ENCODE measurements around the gene NODAL. TPM values are rescaled to one million over a fixed set of nuclear protein-coding genes. Genes with fewer than 3 reads are reported as not detected.

NODAL gene
- total RNA-seq, 1 experiment from 2014 or later, result 57.0 TPM

DNA sequence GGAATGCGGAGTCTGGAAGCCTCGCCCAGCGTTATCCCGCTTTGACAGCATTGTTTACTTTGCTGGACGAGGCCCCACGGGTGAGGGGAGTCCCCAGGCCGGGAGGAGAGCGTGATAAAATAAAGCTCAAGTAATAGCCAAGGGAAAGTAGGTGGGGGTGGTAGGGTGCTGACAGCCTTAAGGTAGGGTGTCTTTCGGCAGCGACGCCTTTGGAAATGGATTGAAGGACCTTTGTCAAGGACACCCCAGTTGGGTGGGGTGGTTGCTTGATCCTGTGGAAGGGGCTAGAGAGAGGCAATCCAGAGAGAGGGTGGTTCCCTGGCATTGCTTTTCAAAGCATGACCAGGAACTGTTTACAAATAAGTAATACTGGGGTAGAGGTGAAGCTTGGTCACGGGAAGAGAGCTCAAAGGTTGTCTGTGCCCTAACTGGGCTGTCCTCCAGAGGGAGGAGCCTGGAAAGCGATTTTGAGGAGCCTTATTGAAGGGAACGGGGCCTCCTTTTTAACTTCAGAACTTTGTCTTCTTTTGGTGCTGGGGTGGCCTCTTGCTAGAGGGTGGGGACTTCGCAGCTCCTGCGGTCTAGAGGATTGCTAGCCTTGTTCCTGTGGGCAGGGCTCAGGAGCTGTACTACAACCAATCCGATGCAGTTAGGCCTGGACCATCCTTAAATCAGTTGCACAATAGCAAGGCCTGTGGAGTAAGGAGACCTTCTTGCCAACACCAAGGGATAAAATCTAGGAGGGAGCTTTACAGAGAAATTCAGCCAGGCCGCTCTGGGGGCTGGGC, 36.2 kb downstream of the NODAL start:
- Mint-ChIP-seq H3K27me3 (ENCODE audit: low read depth) (no peaks in the 10 kb centered on the region), H3K27ac (peak overlapping the region; percentile 95), H3K4me1 (peaks cover 43% of the 10 kb centered on the region), H3K36me3 (peaks cover 34% of the 10 kb centered on the region), H3K9me3 (peaks cover 8% of the 10 kb centered on the region), H3K4me3 (peak overlapping the region; percentile 90)
- TF ChIP-seq, protein P1, sequence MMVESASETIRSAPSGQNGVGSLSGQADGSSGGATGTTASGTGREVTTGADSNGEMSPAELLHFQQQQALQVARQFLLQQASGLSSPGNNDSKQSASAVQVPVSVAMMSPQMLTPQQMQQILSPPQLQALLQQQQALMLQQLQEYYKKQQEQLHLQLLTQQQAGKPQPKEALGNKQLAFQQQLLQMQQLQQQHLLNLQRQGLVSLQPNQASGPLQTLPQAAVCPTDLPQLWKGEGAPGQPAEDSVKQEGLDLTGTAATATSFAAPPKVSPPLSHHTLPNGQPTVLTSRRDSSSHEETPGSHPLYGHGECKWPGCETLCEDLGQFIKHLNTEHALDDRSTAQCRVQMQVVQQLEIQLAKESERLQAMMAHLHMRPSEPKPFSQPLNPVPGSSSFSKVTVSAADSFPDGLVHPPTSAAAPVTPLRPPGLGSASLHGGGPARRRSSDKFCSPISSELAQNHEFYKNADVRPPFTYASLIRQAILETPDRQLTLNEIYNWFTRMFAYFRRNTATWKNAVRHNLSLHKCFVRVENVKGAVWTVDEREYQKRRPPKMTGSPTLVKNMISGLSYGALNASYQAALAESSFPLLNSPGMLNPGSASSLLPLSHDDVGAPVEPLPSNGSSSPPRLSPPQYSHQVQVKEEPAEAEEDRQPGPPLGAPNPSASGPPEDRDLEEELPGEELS (CRISPR knock-in tag; IDR thresholded peaks at IDR 0.05), result no peak
- TF ChIP-seq SP1 (CRISPR knock-in tag; conservative IDR thresholded peaks at IDR 0.05), result no peak
- TF ChIP-seq GABPB1 (CRISPR knock-in tag; IDR thresholded peaks at IDR 0.05), result 0 out of 2 replicates have a peak, but pooled peaks have one; percentile 24
- POLR2A ChIA-PET, result interaction anchor here (1.0 kb wide), 1 partner anchor 55 kb away, joined by 3 read pairs; no protein-coding TSS in a partner anchor
- peak; percentile 41 for ATAC-seq
- no peak for DNase-seq (ENCODE audit: low spot score)
- CTCF ChIA-PET, result interaction anchor here (0.5 to 3.9 kb wide), 9 partner anchors 16 to 184 kb away, joined by 3 to 36 read pairs (median 5); no protein-coding TSS in a partner anchor

DNA sequence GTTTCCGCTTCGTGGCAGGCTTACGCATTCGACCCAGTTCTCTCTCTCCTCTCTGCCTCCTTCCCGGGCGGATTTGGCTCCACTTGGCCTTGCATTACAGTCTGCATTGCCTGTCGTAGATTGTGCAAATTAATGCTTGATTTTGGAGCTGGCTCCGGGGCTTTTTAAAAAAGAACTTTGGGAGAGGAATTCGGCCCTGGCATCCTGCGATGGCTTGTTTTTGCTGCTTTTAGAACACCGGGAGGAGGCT, 36.8 kb downstream of the NODAL start:
- Mint-ChIP-seq H3K36me3 (peaks cover 32% of the 10 kb centered on the region), H3K4me1 (peaks cover 40% of the 10 kb centered on the region), H3K9me3 (peaks cover 8% of the 10 kb centered on the region), H3K27me3 (ENCODE audit: low read depth) (no peaks in the 10 kb centered on the region), H3K4me3 (peak overlapping the region; percentile 90), H3K27ac (peak overlapping the region; percentile 95)
- ChIA-PET POLR2A (no interaction called here), CTCF (interaction anchor here (0.5 to 3.9 kb wide), 11 partner anchors 11 to 183 kb away, joined by 3 to 36 read pairs (median 5); no protein-coding TSS in a partner anchor)
- no peak for TF ChIP-seq ZNF263 (CRISPR knock-in tag; IDR thresholded peaks at IDR 0.05; ENCODE audit: low read depth)
- DNase-seq (ENCODE audit: low spot score), result peak; percentile 26
- ATAC-seq, result no peak

DNA sequence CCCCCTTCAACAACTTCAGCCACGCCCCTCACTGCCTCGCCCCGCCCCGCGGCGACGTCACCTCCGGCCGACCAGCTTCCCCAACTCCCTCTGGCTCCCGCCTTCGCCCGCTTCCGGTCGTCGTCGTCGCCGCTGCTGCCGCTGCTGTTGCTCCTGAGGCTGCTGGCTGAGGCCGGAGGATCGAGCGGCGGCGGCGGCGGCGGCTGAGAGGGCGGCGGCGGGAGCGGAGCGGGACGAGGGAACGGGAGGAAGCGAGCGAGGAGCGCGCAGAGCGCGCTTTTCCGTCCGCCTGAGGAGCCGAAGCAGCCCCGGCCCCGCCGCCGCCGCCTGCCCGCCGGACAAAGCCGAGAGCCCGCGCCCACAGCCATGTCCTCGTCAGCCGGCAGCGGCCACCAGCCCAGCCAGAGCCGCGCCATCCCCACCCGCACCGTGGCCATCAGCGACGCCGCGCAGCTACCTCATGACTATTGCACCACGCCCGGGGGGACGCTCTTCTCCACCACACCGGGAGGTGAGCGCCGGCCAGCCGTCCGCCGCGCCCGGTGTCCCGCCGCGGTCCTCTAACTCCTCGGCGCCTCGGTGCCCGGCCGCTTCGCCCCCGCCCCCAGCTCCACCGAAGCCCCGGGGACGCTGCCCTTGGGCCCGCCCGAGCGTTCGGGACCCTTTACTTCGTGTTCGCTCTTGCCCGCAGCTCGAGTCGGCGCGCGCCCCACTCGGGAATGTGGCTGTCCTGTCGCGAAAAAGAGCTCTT, 37.3 kb downstream of the NODAL start, which contains the start of gene EIF4EBP2:
Gene EIF4EBP2, plus strand, starts transcription at position 110 of the 751 bp plus-strand sequence. Its CDS starts 257 bp downstream, at position 367.
- DNase-seq (ENCODE audit: low spot score) (peak; percentile 99), ATAC-seq (peak; percentile 9)
- peak within 1 kb of the TSS; percentile 90 for H3K4me3 Mint-ChIP-seq
- POLR2A ChIA-PET, result interaction anchor here (0.6 to 1.0 kb wide), 7 partner anchors 17 to 245 kb away, joined by 3 to 5 read pairs (median 3); no protein-coding TSS in a partner anchor
- H3K27me3 Mint-ChIP-seq (ENCODE audit: low read depth), result no peaks in the 10 kb centered on the region
- peaks cover 8% of the 10 kb centered on the region for H3K9me3 Mint-ChIP-seq
- peaks cover 29% of the 10 kb centered on the region for H3K36me3 Mint-ChIP-seq
- peaks cover 36% of the 10 kb centered on the region for H3K4me1 Mint-ChIP-seq
- CTCF ChIA-PET, result interaction anchor here (0.5 to 3.9 kb wide), 17 partner anchors 11 to 1915 kb away, joined by 3 to 36 read pairs (median 5); no protein-coding TSS in a partner anchor
- H3K27ac Mint-ChIP-seq, result peak within 1 kb of the TSS; percentile 95
- no peak for TF ChIP-seq ZNF138 (CRISPR knock-in tag; conservative IDR thresholded peaks at IDR 0.05)
- TF ChIP-seq, protein P2, sequence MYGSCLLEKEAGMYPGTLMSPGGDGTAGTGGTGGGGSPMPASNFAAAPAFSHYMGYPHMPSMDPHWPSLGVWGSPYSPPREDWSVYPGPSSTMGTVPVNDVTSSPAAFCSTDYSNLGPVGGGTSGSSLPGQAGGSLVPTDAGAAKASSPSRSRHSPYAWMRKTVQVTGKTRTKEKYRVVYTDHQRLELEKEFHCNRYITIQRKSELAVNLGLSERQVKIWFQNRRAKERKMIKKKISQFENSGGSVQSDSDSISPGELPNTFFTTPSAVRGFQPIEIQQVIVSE (CRISPR knock-in tag; IDR thresholded peaks at IDR 0.05; ENCODE audit: borderline replicate concordance), result no peak
- no peak for TF ChIP-seq CBFB (CRISPR knock-in tag; IDR thresholded peaks at IDR 0.05; ENCODE audit: low read depth)
- TF ChIP-seq, protein P3, sequence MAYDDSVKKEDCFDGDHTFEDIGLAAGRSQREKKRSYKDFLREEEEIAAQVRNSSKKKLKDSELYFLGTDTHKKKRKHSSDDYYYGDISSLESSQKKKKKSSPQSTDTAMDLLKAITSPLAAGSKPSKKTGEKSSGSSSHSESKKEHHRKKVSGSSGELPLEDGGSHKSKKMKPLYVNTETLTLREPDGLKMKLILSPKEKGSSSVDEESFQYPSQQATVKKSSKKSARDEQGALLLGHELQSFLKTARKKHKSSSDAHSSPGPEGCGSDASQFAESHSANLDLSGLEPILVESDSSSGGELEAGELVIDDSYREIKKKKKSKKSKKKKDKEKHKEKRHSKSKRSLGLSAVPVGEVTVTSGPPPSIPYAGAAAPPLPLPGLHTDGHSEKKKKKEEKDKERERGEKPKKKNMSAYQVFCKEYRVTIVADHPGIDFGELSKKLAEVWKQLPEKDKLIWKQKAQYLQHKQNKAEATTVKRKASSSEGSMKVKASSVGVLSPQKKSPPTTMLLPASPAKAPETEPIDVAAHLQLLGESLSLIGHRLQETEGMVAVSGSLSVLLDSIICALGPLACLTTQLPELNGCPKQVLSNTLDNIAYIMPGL (CRISPR knock-in tag; IDR thresholded peaks at IDR 0.05), result peak; percentile 71; the same call in 1 of the 2 replicates
- TF ChIP-seq CREM (CRISPR knock-in tag; IDR thresholded peaks at IDR 0.05), result peak; percentile 92
- TF ChIP-seq, protein P4, sequence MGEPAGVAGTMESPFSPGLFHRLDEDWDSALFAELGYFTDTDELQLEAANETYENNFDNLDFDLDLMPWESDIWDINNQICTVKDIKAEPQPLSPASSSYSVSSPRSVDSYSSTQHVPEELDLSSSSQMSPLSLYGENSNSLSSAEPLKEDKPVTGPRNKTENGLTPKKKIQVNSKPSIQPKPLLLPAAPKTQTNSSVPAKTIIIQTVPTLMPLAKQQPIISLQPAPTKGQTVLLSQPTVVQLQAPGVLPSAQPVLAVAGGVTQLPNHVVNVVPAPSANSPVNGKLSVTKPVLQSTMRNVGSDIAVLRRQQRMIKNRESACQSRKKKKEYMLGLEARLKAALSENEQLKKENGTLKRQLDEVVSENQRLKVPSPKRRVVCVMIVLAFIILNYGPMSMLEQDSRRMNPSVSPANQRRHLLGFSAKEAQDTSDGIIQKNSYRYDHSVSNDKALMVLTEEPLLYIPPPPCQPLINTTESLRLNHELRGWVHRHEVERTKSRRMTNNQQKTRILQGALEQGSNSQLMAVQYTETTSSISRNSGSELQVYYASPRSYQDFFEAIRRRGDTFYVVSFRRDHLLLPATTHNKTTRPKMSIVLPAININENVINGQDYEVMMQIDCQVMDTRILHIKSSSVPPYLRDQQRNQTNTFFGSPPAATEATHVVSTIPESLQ (CRISPR knock-in tag; IDR thresholded peaks at IDR 0.05), result no peak
- TF ChIP-seq, protein P5, sequence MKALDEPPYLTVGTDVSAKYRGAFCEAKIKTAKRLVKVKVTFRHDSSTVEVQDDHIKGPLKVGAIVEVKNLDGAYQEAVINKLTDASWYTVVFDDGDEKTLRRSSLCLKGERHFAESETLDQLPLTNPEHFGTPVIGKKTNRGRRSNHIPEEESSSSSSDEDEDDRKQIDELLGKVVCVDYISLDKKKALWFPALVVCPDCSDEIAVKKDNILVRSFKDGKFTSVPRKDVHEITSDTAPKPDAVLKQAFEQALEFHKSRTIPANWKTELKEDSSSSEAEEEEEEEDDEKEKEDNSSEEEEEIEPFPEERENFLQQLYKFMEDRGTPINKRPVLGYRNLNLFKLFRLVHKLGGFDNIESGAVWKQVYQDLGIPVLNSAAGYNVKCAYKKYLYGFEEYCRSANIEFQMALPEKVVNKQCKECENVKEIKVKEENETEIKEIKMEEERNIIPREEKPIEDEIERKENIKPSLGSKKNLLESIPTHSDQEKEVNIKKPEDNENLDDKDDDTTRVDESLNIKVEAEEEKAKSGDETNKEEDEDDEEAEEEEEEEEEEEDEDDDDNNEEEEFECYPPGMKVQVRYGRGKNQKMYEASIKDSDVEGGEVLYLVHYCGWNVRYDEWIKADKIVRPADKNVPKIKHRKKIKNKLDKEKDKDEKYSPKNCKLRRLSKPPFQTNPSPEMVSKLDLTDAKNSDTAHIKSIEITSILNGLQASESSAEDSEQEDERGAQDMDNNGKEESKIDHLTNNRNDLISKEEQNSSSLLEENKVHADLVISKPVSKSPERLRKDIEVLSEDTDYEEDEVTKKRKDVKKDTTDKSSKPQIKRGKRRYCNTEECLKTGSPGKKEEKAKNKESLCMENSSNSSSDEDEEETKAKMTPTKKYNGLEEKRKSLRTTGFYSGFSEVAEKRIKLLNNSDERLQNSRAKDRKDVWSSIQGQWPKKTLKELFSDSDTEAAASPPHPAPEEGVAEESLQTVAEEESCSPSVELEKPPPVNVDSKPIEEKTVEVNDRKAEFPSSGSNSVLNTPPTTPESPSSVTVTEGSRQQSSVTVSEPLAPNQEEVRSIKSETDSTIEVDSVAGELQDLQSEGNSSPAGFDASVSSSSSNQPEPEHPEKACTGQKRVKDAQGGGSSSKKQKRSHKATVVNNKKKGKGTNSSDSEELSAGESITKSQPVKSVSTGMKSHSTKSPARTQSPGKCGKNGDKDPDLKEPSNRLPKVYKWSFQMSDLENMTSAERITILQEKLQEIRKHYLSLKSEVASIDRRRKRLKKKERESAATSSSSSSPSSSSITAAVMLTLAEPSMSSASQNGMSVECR (CRISPR knock-in tag; IDR thresholded peaks at IDR 0.05; ENCODE audit: borderline replicate concordance), result peak; percentile 70; the same call in 1 of the 2 replicates
- TF ChIP-seq, protein P6, sequence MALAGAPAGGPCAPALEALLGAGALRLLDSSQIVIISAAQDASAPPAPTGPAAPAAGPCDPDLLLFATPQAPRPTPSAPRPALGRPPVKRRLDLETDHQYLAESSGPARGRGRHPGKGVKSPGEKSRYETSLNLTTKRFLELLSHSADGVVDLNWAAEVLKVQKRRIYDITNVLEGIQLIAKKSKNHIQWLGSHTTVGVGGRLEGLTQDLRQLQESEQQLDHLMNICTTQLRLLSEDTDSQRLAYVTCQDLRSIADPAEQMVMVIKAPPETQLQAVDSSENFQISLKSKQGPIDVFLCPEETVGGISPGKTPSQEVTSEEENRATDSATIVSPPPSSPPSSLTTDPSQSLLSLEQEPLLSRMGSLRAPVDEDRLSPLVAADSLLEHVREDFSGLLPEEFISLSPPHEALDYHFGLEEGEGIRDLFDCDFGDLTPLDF (CRISPR knock-in tag; IDR thresholded peaks at IDR 0.05), result 0 out of 2 replicates have a peak, but pooled peaks have one; percentile 43
- peak; percentile 29; the same call in 1 of the 2 replicates for TF ChIP-seq ETV6 (CRISPR knock-in tag; IDR thresholded peaks at IDR 0.05)
- TF ChIP-seq NFE2L1 (CRISPR knock-in tag; IDR thresholded peaks at IDR 0.05), result peak; percentile 68
- TF ChIP-seq NFYB (CRISPR knock-in tag; conservative IDR thresholded peaks at IDR 0.05; ENCODE audit: low read depth), result 0 out of 2 replicates have a peak, but pooled peaks have one; percentile 29
- TF ChIP-seq TCF7 (CRISPR knock-in tag; IDR thresholded peaks at IDR 0.05; ENCODE audit: low read depth), result 0 out of 2 replicates have a peak, but pooled peaks have one; percentile 60
- peak; percentile 36; the same call in 1 of the 2 replicates for TF ChIP-seq GABPB1 (CRISPR knock-in tag; IDR thresholded peaks at IDR 0.05)

All from WTC11 (cell line).